GM21825 (cell line): ENCODE data around the gene TRIM44.
A peak's percentile ranks its signal among the peaks of the same experiment; 100 is the strongest.

Source experiments
- ATAC-seq: cut with Tn5 transposase; IDR thresholded peaks from one replicate; pipeline ENCODE4 v1.9.1; 2021; ENCODE audit warnings: mild to moderate bottlenecking, moderate library complexity; ENCODE audit not compliant: unreplicated experiment

Gene TRIM44

DNA sequence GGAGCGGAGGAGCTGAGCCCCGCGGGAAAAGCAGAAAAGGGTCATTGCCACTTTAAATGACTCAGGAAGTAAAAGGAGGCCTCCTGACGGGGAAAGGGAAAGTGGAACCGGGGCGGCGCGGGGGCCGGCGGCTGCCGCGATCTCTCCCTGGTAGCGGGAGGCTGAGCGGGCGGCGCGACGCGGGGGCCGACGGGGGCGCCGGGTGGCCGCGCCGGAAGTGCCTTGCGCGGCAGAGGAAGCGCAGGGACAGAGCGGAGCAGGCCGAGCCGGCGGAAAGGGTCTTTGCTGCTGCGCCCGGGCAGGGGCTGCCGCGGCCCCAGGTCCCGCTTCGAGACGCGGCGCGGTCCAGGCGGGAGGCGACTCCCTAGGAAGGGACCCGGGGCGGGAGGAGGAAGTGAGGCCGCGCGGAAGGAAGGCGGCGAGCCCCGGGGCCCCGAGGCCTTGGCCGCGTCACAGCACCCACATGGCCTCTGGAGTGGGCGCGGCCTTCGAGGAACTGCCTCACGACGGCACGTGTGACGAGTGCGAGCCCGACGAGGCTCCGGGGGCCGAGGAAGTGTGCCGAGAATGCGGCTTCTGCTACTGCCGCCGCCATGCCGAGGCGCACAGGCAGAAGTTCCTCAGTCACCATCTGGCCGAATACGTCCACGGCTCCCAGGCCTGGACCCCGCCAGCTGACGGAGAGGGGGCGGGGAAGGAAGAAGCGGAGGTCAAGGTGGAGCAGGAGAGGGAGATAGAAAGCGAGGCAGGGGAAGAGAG lies at the start of gene TRIM44:
TSS of gene TRIM44 (plus strand) at position 127 of the 759 bp plus-strand sequence. CDS start at position 464, 337 bp downstream.
- peak; percentile 89 for ATAC-seq

DNA sequence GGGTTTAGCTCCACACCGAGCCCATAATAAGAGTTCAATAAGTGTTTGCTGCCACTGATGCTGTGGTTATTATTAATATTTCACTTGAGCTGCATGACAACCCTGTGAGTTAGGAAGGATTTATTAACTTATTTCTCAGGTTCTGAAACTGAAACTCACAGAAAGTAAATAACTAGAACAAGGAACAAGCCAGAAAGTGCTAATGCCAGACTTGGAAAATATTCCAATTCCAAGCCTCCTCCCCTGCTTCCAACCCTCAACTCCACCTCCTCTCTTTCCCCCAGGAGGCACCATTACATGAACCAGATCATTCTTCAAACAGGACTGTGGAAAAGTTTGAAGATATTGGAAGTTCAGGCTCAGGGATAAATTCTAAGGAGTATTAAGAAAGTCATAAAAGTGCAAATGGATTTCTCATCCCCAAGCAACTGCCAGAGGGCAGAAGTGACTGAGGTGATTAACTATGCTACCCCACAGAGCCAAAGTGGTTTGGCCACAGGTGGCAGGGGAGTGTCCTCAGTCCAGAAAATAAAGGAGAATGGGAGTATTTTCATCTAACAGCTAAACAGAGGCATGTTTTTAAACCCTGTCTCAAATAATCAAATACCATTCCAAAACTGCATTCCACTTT lies 47.5 kb upstream of the TRIM44 start:
- no peak for ATAC-seq

- no peak for ATAC-seq
Observed at GRCh38 chr11:35615921-35616900, 46.4 kb upstream of the TRIM44 start.

GRCh38 chr11:35617316-35617686 lies 45.3 kb upstream of the TRIM44 start:
- no peak for ATAC-seq

GRCh38 chr11:35617687-35618496 lies 44.7 kb upstream of the TRIM44 start, which contains the start of gene FJX1:
TSS of gene FJX1 (plus strand) at chr11:35618460. CDS start at chr11:35618637, 177 bp downstream.
- ATAC-seq: peak; percentile 35

DNA sequence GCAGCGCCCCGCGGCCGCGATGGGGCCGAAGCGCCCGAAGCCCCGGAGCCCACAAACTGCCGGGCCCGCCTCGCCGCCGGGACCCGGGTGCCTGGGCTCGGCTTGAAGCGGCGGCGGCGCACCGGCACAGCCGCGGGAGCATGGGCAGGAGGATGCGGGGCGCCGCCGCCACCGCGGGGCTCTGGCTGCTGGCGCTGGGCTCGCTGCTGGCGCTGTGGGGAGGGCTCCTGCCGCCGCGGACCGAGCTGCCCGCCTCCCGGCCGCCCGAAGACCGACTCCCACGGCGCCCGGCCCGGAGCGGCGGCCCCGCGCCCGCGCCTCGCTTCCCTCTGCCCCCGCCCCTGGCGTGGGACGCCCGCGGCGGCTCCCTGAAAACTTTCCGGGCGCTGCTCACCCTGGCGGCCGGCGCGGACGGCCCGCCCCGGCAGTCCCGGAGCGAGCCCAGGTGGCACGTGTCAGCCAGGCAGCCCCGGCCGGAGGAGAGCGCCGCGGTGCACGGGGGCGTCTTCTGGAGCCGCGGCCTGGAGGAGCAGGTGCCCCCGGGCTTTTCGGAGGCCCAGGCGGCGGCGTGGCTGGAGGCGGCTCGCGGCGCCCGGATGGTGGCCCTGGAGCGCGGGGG lies 44.0 kb upstream of the TRIM44 start:
- ATAC-seq: peak; percentile 39

- ATAC-seq: peak; percentile 33
Observed at GRCh38 chr11:35619116-35619854, 43.3 kb upstream of the TRIM44 start.

GRCh38 chr11:35619855-35620640 lies 42.5 kb upstream of the TRIM44 start:
- ATAC-seq: no peak

DNA sequence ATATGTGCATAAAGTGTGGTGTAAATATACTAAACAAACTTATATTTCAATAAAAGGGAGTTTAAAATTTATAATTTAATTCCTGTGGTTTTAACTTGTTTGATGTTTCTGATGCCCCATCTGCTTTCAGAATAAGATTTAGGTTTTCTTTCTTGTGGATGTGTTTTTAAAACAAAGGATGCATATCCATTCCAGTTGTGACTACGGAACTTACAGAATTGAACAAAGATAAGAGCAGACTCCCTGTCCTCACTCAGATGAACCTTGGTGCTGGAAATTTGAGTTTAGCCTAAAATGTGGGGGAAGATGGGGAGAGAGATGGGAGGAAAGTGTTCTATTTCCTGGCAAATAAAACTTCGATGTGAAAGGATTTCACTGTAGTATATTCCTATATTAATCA lies 41.8 kb upstream of the TRIM44 start:
- ATAC-seq: no peak

DNA sequence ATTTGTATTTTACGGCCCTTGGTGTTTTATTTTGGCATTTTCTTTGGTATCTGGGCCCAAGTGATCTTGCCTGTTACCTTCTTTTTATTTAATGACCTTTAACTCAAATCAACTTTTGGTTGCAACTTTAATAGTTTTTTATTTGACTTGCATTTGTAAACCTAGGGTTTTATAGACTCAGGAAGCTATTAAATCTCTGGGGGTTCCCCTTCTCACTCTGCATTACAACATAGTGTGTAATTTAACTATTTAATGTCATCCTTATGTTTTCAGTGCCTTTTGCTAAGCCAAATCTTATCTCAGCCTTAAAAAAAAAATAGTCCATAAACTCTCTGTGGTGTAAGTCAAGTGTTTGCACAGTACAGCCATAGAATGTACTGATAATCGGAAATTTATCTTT lies 41.0 kb upstream of the TRIM44 start:
- ATAC-seq: no peak

DNA sequence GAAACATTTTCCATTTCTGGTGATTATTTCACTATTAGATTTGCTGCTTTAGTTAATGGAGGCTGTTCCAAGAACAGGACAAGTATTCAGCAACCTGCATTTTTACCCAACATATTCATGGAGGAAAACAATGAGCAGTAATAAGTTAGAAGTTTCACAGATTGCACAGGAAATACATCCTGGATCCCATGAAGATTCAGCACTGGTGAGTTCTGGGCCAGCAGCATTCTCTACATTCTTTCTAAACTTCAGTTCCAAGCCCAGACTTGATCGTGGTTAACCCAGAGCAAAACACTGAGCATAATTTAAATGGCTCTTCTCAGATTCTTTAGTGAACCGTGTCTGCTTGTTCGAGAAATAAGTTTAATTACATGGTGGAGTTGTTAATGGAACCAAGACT lies 40.5 kb upstream of the TRIM44 start:
- no peak for ATAC-seq

DNA sequence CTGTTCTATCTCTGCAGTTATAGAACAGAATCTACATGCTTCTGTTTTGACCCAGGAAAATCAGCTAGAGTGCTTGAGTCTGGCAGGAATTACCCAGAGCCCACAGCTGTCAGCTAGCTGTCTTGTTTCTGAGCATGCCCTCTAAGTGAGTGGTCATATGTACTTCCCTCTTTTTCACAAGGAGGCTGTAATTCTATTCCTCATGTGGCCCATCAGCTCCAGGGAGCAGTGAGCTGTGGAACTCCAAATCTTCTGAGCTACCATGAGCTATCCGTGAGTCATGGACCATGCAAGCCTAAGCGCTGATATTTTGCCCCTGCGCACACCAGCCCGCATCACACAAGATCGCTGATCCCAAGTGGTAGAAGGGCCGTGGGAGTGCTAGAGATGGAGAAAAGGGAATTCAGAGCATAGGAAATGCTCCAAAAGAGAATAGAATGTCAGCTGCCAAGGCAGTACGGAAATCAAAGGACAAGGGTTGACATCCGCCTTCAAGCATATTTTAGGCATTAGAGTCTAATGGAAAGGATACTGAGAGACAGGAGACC lies 38.9 kb upstream of the TRIM44 start:
- no peak for ATAC-seq

DNA sequence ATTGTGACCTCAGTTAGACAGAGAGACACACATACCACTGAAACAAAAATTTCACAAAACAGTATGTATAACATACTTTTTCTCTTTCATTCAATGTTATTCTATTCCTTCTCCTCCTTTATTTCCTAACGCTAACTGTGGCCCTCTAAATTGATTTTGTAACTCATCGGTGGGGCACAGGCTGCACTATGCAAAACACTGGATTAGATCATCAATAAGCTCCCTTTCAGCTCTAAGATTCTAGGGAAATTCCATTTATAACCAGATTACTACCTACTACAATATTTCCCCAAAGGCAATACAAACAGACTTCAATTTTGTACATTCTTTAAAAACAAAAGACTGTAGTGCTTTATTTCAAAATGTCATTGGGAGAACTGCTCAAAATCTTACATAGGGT lies 38.3 kb upstream of the TRIM44 start:
- no peak for ATAC-seq

DNA sequence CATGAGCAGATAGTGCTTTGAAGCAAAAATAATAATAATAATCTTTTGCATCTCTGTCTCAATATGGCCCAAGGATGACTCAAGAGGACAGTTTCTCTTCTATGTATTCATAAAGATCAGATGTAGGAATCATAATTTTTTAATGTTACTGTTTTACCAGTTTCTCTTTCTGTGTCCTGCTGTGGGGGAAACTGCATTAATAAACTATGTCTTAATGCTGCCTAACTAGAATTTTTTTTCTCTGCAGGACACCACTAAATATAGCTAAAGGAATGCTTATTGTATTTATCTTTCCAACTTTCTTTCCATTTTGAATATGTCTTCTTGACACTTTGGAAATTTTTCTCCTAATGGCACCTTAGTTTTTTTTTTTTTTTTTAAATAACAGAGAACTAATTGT lies 37.8 kb upstream of the TRIM44 start:
- no peak for ATAC-seq

- ATAC-seq: no peak
Observed at GRCh38 chr11:35626501-35626900, 36.1 kb upstream of the TRIM44 start.

DNA sequence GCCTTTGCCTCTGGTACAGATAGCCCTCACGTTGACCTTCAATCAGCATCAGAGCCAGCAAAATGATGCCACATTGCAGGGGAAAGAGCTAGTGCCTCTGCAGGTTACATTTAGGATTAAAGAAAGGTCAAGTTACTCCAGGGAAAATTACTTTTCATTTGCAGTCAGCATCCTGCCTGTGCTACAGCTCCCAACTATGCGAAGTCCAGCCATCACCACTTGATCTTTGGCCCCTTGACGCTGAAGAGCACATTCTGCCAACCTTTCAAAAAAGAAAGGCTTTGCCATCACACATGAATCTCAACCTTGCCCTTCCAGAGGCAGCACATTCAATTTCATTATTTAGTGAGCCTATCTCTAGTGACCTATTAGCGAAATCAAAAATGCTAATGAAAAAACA lies 33.1 kb upstream of the TRIM44 start:
- ATAC-seq: no peak

DNA sequence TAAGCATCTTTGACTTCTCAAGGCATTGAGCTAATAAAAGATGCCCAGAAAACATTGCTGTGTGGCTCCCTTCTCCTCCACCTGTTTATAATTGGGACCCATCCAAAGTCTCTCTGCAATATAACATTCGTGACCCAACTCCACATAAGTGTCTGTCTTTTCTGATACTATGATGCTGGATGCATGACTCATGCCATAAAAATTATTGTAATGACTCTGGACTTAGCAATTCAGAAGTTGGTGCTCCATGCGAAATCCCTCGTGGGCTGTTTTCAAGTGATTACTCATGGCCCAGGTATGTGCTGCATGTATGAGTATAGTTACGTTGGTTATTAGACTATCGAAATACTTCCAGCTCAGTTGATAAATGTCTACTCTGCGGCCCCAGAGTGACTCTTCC lies 32.7 kb upstream of the TRIM44 start:
- ATAC-seq: no peak

- ATAC-seq: no peak
Observed at GRCh38 chr11:35631891-35632290, 30.7 kb upstream of the TRIM44 start.
